NT2/D1 (cell line): ENCODE data around the gene TCERG1.

ENCODE experiments used
- SUZ12 ChIP-seq: IDR thresholded peaks from 2 replicates; pipeline ENCODE4 v1.6.1; 2011; ENCODE audit not compliant: insufficient read length, insufficient read depth; ENCODE audit errors: extremely low read depth
- ZNF274 ChIP-seq: IDR thresholded peaks from 2 replicates; pipeline ENCODE4 v1.6.1; 2011; ENCODE audit warnings: mild to moderate bottlenecking, low read depth, low read length

GRCh38 chr5:146533882-146534281 lies 86.7 kb downstream of the TCERG1 start:
- TF ChIP-seq SUZ12: no peak
- no peak for TF ChIP-seq ZNF274
